HG03039 (cell line): Measurements from ENCODE around the gene LYRM4.

ENCODE experiments used
- ATAC-seq: cut with Tn5 transposase; IDR thresholded peaks from one replicate; pipeline ENCODE4 v1.9.1; 2021; ENCODE audit warnings: mild to moderate bottlenecking, moderate library complexity; ENCODE audit not compliant: unreplicated experiment

The LYRM4 gene

GRCh38 chr6:5178806-5179205, 81.9 kb downstream of the LYRM4 start:
- ATAC-seq: no peak

GRCh38 chr6:5175635-5176034, 85.1 kb downstream of the LYRM4 start:
- no peak for ATAC-seq

GRCh38 chr6:5174756-5175549, 85.8 kb downstream of the LYRM4 start:
- ATAC-seq: no peak

GRCh38 chr6:5174244-5174643, 86.5 kb downstream of the LYRM4 start:
- peak; percentile 84 for ATAC-seq

- ATAC-seq: no peak
These were observed 86.9 kb downstream of the LYRM4 start for GRCh38 chr6:5173810-5174209.

- ATAC-seq: no peak
These were observed 87.8 kb downstream of the LYRM4 start for GRCh38 chr6:5172897-5173474.

GRCh38 chr6:5172041-5172653, 88.6 kb downstream of the LYRM4 start:
- ATAC-seq: no peak

GRCh38 chr6:5167501-5167900, 93.2 kb downstream of the LYRM4 start:
- ATAC-seq: no peak

- no peak for ATAC-seq
These were observed 96.7 kb downstream of the LYRM4 start for GRCh38 chr6:5164092-5164491.

- no peak for ATAC-seq
These were observed 97.5 kb downstream of the LYRM4 start for GRCh38 chr6:5163247-5163646.

- no peak for ATAC-seq
These were observed 98.4 kb downstream of the LYRM4 start for GRCh38 chr6:5162355-5162754.

- no peak for ATAC-seq
These were observed 100.5 kb downstream of the LYRM4 start for GRCh38 chr6:5160206-5160605.

- ATAC-seq: no peak
These were observed 101.6 kb downstream of the LYRM4 start for GRCh38 chr6:5159162-5159561.

- no peak for ATAC-seq
These were observed 102.6 kb downstream of the LYRM4 start for GRCh38 chr6:5158180-5158579.

- ATAC-seq: no peak
These were observed 103.1 kb downstream of the LYRM4 start for GRCh38 chr6:5157621-5158138.

GRCh38 chr6:5156627-5157026, 104.1 kb downstream of the LYRM4 start:
- no peak for ATAC-seq

- ATAC-seq: no peak
These were observed 104.8 kb downstream of the LYRM4 start for GRCh38 chr6:5155906-5156305.

- no peak for ATAC-seq
These were observed 107.6 kb downstream of the LYRM4 start for GRCh38 chr6:5153186-5153585.

- no peak for ATAC-seq
These were observed 108.3 kb downstream of the LYRM4 start for GRCh38 chr6:5152460-5152859.

GRCh38 chr6:5151955-5152401, 108.8 kb downstream of the LYRM4 start:
- no peak for ATAC-seq

- ATAC-seq: no peak
These were observed 109.3 kb downstream of the LYRM4 start for GRCh38 chr6:5151360-5151954.
